Measurements from ENCODE around the gene COBLL1. TPM values are rescaled to one million over a fixed set of nuclear protein-coding genes. Genes with fewer than 3 reads are reported as not detected.

COBLL1 gene
- total and polyA plus RNA-seq, 9 donors: 5.6 to 11.0 (median 7.3) TPM

DNA sequence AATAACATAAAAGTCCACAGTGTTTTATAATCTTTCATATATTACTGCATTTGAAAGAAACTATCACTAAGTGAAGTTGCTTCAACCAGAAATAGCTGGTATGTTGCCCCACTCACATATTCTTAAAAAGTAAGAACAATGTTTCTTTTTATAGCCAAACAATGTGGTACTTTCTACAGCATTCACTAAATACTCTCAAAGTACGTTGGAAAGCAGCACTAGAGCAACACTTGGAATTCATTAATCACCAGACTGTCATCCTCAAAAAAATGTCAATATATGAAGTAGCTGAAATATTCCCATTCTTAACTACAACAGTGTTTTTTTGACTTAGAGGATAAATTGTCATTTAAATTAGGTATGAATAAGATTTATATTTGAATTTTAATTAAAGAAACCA is 32.8 kb downstream of the COBLL1 start:
- H3K4me3 ChIP-seq (ENCODE audit: low read length): no peak overlapping the region
- H3K27ac ChIP-seq (ENCODE audit: low read length): no peak overlapping the region
- no peaks in the 10 kb centered on the region for H3K9me3 ChIP-seq (replicated peaks; ENCODE audit: control insufficient read depth, low read depth, low read length)
- no peaks in the 10 kb centered on the region for H3K36me3 ChIP-seq (ENCODE audit: control insufficient read depth, insufficient read depth, low read length)
- DNase-seq: peak; percentile 34
- H3K4me1 ChIP-seq (ENCODE audit: control insufficient read depth, insufficient read depth, low read length): no peaks in the 10 kb centered on the region
- H3K27me3 ChIP-seq (ENCODE audit: control insufficient read depth, insufficient read depth, low read length): no peaks in the 10 kb centered on the region
- WGBS (ENCODE audit: insufficient coverage): no CpG with 5 or more reads among the region's 1 CpG

DNA sequence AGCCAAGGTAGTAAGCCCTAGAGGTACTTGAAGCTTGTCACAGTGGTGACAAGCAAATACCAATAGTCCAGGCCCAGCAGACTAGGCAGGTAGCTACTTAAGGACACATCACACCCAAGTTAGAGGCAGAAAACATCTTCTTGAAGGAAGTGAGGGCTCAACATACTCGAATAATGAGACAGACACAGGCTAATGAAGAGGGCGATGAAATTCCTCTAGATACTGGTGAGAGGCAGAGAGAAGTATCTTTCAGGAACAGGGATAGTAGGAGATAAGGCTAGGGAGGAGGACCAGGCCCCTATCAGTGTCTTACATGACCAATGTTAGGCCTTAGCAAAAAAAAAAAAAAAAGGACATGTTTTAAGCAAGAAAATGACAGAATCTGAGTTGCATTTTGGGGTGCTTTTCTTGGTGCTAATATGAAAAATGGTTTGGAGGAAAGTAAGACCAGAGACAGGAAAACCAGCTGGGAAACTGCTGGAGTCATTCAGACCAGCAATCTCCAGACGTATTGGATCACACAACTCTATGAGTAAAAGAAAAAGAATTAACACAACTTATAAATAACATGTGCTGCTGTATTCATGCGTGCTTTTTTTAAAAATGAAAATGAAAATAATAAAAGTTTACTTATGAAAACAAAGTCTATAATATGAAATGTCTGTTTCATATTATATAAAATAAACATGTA is 37.7 kb downstream of the COBLL1 start:
- Histone ChIP-seq H3K4me1 (ENCODE audit: control insufficient read depth, insufficient read depth, low read length) (no peaks in the 10 kb centered on the region), H3K27me3 (ENCODE audit: control insufficient read depth, insufficient read depth, low read length) (no peaks in the 10 kb centered on the region), H3K9me3 (replicated peaks; ENCODE audit: control insufficient read depth, low read depth, low read length) (no peaks in the 10 kb centered on the region), H3K27ac (ENCODE audit: low read length) (no peak overlapping the region), H3K36me3 (ENCODE audit: control insufficient read depth, insufficient read depth, low read length) (no peaks in the 10 kb centered on the region), H3K4me3 (ENCODE audit: low read length) (no peak overlapping the region)
- no CpG with 5 or more reads among the region's 4 CpGs for whole genome bisulfite sequencing (ENCODE audit: insufficient coverage)
- no peak for DNase-seq

DNA sequence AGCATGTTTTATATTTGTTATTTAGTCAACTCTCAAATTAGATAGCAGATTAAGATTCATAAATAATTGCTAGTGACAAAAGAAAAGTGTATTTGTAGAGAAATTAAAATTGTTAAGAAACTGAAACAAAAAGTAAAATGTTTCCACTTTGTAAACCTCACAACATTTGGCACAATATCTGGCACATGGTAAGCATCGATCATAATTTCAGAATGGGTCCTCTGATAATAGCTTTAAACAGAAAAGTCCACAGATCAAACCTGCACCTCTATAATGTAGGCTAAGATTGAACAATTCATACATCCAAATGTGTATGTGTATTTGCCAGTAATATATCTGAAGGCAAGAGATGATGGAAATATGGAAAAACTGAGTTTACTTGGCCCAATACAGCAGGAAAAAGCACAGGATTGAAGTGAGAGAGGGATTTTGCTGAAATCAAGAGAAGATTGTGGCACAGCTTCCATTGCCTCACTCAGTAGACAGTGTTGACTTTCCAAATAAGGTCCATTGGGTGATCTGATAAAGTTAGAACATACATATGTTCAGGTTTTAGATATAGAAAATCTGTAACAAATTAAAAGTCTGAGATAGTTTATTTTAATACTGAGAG is 39.4 kb downstream of the COBLL1 start:
- DNase-seq: peak; percentile 92
- Histone ChIP-seq H3K9me3 (replicated peaks; ENCODE audit: control insufficient read depth, low read depth, low read length) (no peaks in the 10 kb centered on the region), H3K4me1 (ENCODE audit: control insufficient read depth, insufficient read depth, low read length) (no peaks in the 10 kb centered on the region), H3K4me3 (ENCODE audit: low read length) (no peak overlapping the region), H3K27me3 (ENCODE audit: control insufficient read depth, insufficient read depth, low read length) (no peaks in the 10 kb centered on the region), H3K27ac (ENCODE audit: low read length) (no peak overlapping the region), H3K36me3 (ENCODE audit: control insufficient read depth, insufficient read depth, low read length) (no peaks in the 10 kb centered on the region)
- WGBS (ENCODE audit: insufficient coverage): no CpG with 5 or more reads among the region's 1 CpG

DNA sequence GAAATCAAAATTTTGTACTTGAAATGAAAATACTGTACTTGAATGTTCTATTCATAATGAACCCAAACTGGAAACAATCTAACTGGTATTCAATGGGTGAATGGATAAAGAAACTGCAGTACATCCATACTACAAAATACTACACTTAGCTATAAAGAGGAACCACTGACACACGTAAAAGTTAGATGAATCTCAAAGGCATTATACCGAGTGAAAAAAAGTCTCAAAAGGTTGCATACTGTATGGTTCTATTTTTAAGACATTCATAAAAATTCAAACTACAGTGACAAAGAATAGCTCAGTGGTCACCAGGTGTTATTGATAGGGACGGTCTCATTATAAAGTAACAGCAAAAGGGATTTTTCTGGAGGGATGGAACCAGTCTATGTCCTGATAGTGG is 41.1 kb downstream of the COBLL1 start:
- Histone ChIP-seq H3K4me1 (ENCODE audit: control insufficient read depth, insufficient read depth, low read length) (no peaks in the 10 kb centered on the region), H3K9me3 (replicated peaks; ENCODE audit: control insufficient read depth, low read depth, low read length) (no peaks in the 10 kb centered on the region), H3K27me3 (ENCODE audit: control insufficient read depth, insufficient read depth, low read length) (no peaks in the 10 kb centered on the region), H3K27ac (ENCODE audit: low read length) (no peak overlapping the region), H3K4me3 (ENCODE audit: low read length) (no peak overlapping the region), H3K36me3 (ENCODE audit: control insufficient read depth, insufficient read depth, low read length) (no peaks in the 10 kb centered on the region)
- no peak for DNase-seq
- WGBS (ENCODE audit: insufficient coverage): 86% methylated on average over 1 of the region's 3 CpGs

DNA sequence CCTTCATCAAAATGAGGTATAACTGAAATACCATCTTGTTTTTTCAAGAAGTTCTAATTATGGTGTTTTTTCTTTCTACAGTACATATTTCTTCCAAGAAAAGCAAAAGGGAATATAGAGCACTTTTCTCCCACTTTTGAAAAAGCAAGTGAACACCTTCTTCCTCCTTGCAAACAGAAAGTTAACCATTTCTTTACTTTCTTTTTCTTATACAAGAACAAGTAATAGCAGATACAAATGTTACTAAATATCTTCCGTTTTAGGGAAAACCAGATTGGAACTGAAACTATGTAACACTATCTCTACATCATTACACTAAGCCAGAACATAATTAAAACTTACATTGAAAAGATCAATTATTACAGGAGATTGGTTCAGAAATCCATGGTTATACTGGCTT is 44.0 kb downstream of the COBLL1 start:
- H3K27me3 ChIP-seq (ENCODE audit: control insufficient read depth, insufficient read depth, low read length): no peaks in the 10 kb centered on the region
- no peaks in the 10 kb centered on the region for H3K36me3 ChIP-seq (ENCODE audit: control insufficient read depth, insufficient read depth, low read length)
- no peak overlapping the region for H3K27ac ChIP-seq (ENCODE audit: low read length)
- H3K4me1 ChIP-seq (ENCODE audit: control insufficient read depth, insufficient read depth, low read length): peaks cover 3% of the 10 kb centered on the region
- no peaks in the 10 kb centered on the region for H3K9me3 ChIP-seq (replicated peaks; ENCODE audit: control insufficient read depth, low read depth, low read length)
- DNase-seq: no peak
- no CpG with 5 or more reads among the region's 1 CpG for WGBS (ENCODE audit: insufficient coverage)
- no peak overlapping the region for H3K4me3 ChIP-seq (ENCODE audit: low read length)

DNA sequence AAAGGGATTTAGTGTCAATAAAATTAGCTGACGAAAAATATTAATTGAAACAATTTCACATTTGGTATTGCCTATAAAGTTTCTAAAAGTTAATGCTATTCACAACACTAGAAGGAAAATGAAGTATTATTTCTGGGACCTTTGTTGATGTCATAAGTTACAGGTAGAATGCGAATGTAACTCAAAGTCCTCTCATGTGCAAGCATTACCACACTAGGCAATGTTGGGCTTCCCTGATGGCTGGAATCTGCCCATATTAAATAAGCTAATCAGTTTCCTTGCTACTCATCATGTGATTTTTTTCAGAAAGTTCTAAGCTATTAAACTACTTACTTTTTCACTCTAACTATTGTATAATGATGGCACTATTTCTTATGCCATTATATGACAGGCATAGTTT is 44.6 kb downstream of the COBLL1 start:
- Histone ChIP-seq H3K4me3 (ENCODE audit: low read length) (no peak overlapping the region), H3K27me3 (ENCODE audit: control insufficient read depth, insufficient read depth, low read length) (no peaks in the 10 kb centered on the region), H3K9me3 (replicated peaks; ENCODE audit: control insufficient read depth, low read depth, low read length) (no peaks in the 10 kb centered on the region), H3K27ac (ENCODE audit: low read length) (no peak overlapping the region), H3K36me3 (ENCODE audit: control insufficient read depth, insufficient read depth, low read length) (no peaks in the 10 kb centered on the region), H3K4me1 (ENCODE audit: control insufficient read depth, insufficient read depth, low read length) (peaks cover 3% of the 10 kb centered on the region)
- DNase-seq: no peak
- WGBS (ENCODE audit: insufficient coverage): no CpG with 5 or more reads among the region's 2 CpGs

DNA sequence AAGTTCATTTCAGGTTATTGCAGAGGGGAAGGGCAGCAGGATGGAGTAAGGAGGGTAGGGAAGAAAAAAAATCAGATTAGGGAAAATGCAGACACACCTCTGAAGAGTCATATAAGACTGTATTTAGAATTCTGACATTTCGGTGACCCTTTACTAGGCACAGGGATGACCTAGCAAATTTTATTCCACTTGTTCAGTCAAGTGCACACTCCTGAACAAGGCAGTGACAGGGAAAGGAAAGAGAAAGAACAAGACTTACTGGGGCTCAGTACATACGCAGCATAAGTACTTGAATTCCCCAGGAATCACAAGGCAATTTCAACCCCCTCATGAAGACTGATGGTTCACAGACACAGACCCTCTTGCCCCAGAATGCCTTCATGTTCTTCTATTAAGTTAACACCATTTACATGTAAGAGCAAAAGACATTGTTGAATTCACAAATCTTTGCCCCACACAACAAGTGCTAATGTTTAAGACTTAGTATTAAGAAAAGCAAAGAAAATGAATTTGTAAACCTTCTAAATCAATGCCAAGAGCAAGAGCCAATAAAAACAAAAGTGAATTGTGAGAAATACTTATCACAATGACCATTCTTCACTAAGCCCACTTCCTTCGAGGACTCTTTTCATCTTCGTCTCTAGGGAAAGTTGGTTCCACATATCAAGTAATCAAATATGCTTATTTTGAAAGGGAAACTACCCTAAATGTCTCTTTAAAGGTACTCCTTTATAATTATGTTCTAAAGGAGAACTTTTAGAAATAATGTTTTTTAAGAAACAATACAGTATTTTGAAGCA is 47.0 kb downstream of the COBLL1 start:
- no peak overlapping the region for H3K27ac ChIP-seq (ENCODE audit: low read length)
- no peaks in the 10 kb centered on the region for H3K36me3 ChIP-seq (ENCODE audit: control insufficient read depth, insufficient read depth, low read length)
- no peaks in the 10 kb centered on the region for H3K27me3 ChIP-seq (ENCODE audit: control insufficient read depth, insufficient read depth, low read length)
- no peak for DNase-seq
- no peak overlapping the region for H3K4me3 ChIP-seq (ENCODE audit: low read length)
- WGBS (ENCODE audit: insufficient coverage): no CpG with 5 or more reads among the region's 4 CpGs
- H3K4me1 ChIP-seq (ENCODE audit: control insufficient read depth, insufficient read depth, low read length): peaks cover 3% of the 10 kb centered on the region
- H3K9me3 ChIP-seq (replicated peaks; ENCODE audit: control insufficient read depth, low read depth, low read length): no peaks in the 10 kb centered on the region

DNA sequence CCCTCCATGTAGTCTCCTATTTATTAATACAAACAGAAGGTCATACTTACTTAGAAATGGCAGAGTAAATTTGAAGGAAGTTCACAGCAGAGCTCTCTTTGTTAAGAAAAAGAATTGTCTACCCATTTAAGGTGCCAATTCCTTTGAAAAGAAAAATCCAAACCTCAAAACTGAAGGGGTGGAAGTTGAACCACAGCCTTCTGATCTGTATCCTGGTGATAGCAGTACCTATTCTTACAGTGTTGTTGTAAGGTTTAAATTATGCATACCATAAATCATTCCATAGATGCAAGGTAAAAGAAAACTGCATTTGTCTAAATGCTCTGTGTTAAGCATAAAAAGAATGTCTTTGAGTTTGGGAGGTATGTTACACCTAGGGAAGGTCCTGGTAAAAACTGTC is 47.6 kb downstream of the COBLL1 start:
- H3K4me1 ChIP-seq (ENCODE audit: control insufficient read depth, insufficient read depth, low read length): peaks cover 3% of the 10 kb centered on the region
- peak overlapping the region; percentile 55 for H3K27ac ChIP-seq (ENCODE audit: low read length)
- H3K36me3 ChIP-seq (ENCODE audit: control insufficient read depth, insufficient read depth, low read length): no peaks in the 10 kb centered on the region
- DNase-seq: no peak
- H3K9me3 ChIP-seq (replicated peaks; ENCODE audit: control insufficient read depth, low read depth, low read length): no peaks in the 10 kb centered on the region
- H3K4me3 ChIP-seq (ENCODE audit: low read length): no peak overlapping the region
- H3K27me3 ChIP-seq (ENCODE audit: control insufficient read depth, insufficient read depth, low read length): no peaks in the 10 kb centered on the region

DNA sequence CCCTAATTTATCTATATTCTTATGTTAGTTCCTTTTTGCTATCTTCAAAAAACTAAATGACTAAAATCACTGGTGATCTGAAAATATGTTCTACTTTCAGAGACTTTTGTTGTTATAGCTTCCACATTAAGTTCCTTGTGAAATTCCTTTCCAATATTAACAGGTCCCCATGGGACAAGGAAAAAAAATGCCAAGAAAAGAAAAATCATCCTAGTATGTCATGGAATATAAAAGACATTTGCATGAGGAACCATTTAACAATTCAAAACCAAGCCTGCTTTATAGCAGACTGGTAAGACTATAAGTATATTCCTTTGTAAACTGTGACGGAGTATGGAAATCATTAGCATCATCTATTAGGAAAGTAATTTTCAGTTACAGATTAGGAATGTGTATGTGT is 48.1 kb downstream of the COBLL1 start:
- H3K4me3 ChIP-seq (ENCODE audit: low read length): no peak overlapping the region
- H3K9me3 ChIP-seq (replicated peaks; ENCODE audit: control insufficient read depth, low read depth, low read length): no peaks in the 10 kb centered on the region
- WGBS (ENCODE audit: insufficient coverage): no CpG with 5 or more reads among the region's 1 CpG
- H3K4me1 ChIP-seq (ENCODE audit: control insufficient read depth, insufficient read depth, low read length): peaks cover 3% of the 10 kb centered on the region
- H3K36me3 ChIP-seq (ENCODE audit: control insufficient read depth, insufficient read depth, low read length): no peaks in the 10 kb centered on the region
- peak overlapping the region; percentile 55 for H3K27ac ChIP-seq (ENCODE audit: low read length)
- no peaks in the 10 kb centered on the region for H3K27me3 ChIP-seq (ENCODE audit: control insufficient read depth, insufficient read depth, low read length)
- DNase-seq: peak; percentile 88

DNA sequence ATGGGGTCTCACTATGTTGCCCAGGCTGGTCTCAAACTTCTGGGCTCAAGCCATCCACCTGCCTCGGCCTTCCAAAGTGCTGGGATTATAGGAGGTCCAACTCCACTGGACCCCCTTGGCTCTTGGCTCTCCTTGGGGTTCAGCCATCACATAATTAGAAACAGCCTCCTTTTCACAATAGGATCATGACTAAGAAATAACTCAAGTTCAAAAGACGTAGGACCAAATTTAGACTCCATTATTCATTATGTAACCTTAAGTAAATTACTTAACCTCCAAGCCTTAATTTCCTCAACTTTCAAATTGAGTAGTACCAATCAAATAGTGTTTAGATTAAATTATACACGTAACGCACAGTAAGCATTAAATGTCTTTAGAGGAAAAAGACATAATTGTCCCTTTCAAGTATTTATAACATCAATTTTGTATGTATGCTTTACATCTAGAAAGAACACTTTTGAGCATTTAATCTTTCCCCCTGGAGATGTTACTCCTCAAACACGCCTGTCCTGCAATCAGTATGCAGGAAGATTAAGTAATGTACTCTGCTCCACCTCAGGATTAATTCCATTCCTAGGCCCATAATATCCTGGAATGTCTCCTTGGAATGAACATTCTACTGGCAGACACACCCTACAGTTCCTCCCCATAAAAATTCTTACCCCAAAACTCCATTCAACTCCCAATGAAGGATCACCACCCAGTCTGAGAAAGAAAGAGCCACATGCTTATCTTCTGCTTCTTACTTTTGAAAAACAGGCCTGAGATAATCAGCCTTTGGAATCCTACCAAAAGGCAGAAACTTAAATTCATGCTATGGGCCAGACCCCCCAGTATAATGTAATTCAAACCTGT is 49.1 kb downstream of the COBLL1 start:
- H3K4me1 ChIP-seq (ENCODE audit: control insufficient read depth, insufficient read depth, low read length): peaks cover 3% of the 10 kb centered on the region
- WGBS (ENCODE audit: insufficient coverage): 38% methylated on average over 1 of the region's 5 CpGs
- H3K27me3 ChIP-seq (ENCODE audit: control insufficient read depth, insufficient read depth, low read length): no peaks in the 10 kb centered on the region
- no peaks in the 10 kb centered on the region for H3K36me3 ChIP-seq (ENCODE audit: control insufficient read depth, insufficient read depth, low read length)
- H3K27ac ChIP-seq (ENCODE audit: low read length): peak overlapping the region; percentile 29
- no peaks in the 10 kb centered on the region for H3K9me3 ChIP-seq (replicated peaks; ENCODE audit: control insufficient read depth, low read depth, low read length)
- DNase-seq: peak; percentile 49
- no peak overlapping the region for H3K4me3 ChIP-seq (ENCODE audit: low read length)

All from muscle of leg (tissue), 11 donors.